ENCODE measurements around the gene CTIF.

Gene CTIF

DNA sequence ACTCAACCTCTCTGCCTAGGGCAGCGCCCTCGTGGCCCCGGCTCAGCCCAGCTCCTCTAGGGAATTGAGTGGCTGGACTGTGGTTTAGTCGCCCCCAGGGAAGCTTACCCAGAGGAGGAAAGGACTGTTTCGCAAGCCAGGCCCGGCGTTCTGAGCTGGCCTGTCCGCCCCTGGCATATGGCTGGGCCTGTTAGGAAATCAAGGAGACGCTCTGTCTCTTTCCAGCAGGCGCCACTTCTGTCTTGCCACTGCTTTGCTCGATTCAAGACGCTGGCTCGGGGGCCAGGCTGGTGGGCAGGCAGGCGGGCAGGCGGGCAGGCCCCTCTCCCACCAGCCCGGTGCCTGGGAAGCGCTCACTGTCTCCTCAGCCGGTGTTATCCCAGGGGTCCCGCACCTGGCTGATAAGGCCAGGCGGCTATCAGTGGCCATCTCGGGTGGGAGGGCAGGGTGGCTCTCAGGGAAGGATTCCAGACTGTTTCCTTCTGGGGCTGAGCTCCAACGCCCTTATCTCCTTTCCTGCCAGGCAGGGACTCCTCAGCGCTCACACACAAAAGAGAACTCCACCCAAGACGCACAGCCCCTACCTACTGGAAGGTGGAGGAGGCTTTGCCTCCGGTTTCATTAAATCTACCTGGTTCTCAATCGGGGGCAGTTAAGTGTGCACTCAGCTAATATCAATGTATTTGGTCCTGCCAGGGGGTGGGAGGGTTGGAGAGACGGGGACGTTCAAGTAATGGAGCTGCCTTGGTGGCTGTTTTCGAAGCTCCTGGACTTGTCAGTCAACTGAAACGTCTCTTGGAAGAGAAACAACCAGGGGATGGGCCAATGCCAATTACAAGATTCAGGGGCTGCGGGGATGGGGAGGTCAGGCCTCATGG, 302.8 kb downstream of the CTIF start:
- no peak for DNase-seq

- DNase-seq, result peak in 1 of 2 experiments; percentile 26
These were observed 303.6 kb downstream of the CTIF start for GRCh38 chr18:48842259-48843061.

- no peak for DNase-seq
These were observed 304.3 kb downstream of the CTIF start for GRCh38 chr18:48843162-48843561.

GRCh38 chr18:48843596-48843995, 304.8 kb downstream of the CTIF start:
- DNase-seq, result no peak

GRCh38 chr18:48844271-48844670, 305.4 kb downstream of the CTIF start:
- DNase-seq, result no peak

DNA sequence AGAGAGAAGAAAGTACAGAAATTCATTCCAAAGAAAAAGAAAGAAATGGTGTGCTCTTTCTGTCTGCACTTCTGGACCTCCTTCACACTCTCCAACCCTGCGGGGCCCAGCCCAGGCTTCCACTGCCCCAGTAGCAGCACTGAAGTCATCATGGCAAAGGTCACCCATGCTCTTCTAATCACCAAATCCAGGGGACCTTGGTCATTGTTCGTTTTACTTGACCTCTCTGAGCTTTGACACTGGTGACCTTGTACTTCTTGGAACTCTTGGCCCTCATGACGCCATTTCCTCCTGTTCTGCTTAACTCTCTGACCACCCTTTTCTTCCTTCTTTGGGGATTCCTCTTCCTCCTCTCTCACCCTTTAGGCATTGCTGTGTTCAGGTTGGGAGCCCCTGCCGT, 306.3 kb downstream of the CTIF start:
- no peak for DNase-seq

DNA sequence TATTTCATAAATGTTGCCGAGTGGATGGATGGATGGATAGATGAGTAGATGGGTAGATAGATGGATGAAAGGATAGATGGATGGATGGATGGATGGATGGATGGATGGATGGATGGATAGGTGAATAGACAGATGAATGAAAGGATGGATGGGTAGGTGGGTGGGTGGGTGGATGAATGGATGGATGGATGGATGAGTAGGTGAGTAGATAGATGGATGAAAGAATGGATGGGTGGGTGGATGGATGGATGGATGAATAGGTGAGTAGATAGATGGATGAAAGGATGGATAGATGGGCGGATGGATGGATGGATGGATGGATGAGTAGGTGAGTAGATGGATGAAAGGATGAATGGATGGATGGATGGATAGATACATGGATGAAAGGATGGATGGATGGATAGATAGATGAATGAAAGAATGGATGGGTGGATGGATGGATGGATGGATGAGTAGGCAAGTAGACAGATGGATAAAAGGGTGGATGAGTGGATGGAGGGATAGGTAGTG, 307.6 kb downstream of the CTIF start:
- no peak for DNase-seq

DNA sequence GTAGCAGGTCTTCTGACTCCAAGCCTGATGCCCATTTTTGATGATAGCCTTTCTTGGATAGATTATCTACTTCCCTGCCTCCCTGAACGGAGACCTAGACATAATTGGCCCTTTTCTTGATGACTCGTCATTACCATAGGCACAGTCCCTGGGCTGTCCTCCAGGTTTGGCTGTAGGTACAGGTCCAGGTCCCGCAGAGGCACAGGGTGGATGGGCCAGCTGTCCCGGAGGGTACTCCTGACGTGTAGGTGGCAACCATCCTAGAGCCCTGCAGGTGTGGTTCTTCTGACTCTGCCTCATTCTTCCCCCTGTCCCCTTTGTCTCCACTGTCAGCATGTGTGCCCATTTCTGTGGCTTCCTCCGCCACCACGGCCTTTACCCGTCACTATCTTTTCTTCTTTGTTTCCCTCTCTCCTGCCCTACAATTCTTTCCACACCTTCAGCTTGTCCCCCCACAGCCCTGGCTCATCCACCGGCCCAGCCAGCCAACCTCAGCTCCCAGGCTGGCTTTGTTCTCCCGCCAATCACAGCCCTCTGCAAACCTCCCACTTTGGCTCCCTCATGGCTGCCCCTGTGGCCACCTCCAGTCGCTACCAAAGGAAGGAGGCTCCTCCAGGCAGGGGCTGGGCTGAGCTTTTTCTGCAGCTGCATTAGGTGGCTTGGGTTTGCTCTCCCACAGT, 309.1 kb downstream of the CTIF start:
- no peak for DNase-seq

GRCh38 chr18:48848641-48849143, 309.9 kb downstream of the CTIF start:
- no peak for DNase-seq

DNA sequence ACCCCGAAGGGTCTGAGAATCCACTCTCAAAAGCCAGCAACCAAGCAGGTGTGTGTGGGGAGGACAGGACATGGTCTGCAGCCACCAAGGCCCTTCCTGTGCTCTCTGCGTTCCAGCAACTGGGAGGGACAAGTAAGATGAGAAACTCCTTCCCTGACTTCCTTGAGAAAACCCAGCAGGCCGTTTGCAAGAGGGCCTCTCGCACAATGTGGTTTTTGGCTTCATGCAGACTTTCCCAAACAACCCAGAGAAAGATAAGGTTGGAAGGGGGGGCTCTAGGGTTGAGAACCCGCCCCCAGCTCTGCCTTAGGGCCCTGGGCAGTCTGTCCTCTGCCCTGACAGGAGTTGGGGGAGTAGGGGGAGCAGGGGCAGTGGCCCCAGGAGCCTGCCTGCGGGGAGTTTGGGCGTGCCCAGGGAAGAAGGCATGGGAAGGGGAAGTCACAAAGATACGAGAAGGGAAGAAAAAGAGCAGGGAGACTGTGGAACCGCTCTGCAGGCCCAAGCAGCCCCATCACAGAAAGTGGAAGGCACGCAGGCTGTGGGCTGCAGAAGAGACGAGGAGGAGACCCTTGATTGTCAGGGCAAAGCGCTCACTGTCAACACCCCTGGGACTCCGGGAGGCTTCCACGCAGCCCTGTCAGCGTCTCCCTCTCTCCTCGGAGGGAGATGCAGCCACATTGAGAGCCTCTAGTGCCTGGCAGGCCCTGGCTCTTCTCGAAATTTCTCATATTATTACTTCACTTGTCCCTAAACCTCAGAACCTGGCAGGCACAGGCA, 312.2 kb downstream of the CTIF start:
- no peak for DNase-seq

- DNase-seq, result no peak
These were observed 312.7 kb downstream of the CTIF start for GRCh38 chr18:48851599-48851960.

DNA sequence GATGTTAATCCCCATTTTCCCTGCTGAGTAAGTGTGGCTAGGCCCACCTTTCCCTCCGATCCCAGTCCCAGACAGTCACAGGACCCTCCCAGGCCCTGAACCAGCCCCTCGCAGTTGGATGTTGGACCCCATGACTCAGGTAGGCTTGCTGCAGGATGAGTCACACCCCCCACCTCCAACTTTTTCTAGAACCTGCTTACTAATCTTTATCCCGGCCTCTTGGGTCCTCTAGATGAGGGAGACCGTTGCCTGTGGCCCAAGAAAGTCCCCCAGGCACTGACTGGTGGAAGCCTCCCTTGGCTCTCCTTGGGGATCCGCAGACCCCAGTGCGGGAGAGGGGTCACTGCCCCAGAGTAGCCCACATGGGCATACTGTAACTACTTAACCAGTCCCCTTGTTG, 313.5 kb downstream of the CTIF start:
- no peak for DNase-seq

- no peak for DNase-seq
These were observed 314.0 kb downstream of the CTIF start for GRCh38 chr18:48852794-48853193.

DNA sequence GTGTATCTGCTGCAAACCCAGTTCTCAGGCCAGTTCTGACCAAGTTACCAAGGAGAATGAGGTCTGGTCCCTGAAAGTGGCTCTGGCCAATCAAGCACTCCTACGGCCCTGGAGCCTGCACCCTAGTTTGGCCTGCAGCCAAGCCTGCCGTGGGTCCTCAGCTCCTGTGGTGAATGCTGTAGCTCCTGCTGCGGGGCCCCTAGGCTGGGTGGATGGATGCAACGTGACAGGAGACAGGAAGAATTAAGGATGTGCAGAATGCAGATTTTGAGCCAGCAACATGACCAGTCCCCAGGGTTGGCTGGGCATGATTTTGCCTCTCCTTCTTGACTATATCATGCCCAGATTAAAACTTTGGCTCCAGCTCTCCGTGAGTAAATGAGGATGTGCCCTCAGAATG, 314.8 kb downstream of the CTIF start:
- DNase-seq, result no peak

- DNase-seq, result no peak
These were observed 315.9 kb downstream of the CTIF start for GRCh38 chr18:48854780-48855179.

DNA sequence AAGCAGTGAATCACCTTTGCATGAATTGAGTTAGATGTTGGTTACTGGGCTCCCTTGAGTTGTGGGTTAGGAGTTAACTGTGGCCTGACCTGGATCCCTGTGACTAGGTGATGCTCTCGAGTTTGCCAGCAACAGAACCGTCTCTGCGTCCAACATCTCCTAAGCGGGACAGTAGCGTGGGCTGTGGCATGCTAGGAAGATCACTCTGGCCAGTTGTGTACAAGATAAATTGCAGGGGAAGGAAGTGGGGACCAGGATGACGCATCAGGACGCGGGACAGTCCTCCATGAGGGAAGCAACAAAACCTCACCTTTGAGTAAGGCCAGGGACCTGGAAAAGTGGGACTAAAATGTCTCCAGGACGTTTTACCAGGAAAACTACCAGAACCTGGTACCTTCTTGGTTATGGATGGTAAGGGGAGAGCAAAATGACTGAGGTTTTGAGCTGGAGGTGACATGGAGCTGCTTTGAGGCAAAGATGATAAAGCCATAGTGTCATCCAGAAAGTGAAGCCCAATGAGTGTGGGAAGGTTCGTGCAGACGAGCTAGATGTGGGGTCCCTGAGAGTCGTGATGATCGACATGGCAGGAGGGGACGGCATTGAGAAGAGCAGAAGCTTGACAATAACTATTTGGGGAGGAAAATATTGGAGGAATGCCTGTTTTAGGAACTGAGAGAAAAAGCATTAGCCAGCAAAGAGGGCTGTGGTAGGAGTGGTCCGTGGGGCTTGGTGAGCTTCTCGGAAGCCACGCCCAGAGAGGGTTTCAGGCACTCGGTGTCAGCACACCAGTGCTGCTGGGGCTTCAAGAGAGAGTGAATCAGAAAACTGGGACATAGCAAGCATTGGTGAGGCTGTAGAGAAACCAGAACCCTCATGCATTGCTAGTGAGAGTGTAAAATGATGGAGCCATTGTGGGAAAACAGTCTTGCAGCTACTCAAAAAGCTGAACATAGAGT, 316.9 kb downstream of the CTIF start:
- DNase-seq, result no peak

GRCh38 chr18:48857023-48857694, 318.3 kb downstream of the CTIF start:
- DNase-seq, result no peak

- DNase-seq, result no peak
These were observed 319.8 kb downstream of the CTIF start for GRCh38 chr18:48858676-48859075.

- DNase-seq, result no peak
These were observed 320.8 kb downstream of the CTIF start for GRCh38 chr18:48859311-48860268.

All from activated CD4-positive, alpha-beta T cell treated with anti-CD3 and anti-CD28 coated beads, Interleukin-2, amount 50 U/mL, for 48 hours (primary cell).